ENCODE measurements around the gene ATP10A. TPM values are rescaled to one million over a fixed set of nuclear protein-coding genes. Genes with fewer than 3 reads are reported as not detected.

Gene ATP10A
- total RNA-seq, 1 donor from 2014 or later, result 6.8 TPM

DNA sequence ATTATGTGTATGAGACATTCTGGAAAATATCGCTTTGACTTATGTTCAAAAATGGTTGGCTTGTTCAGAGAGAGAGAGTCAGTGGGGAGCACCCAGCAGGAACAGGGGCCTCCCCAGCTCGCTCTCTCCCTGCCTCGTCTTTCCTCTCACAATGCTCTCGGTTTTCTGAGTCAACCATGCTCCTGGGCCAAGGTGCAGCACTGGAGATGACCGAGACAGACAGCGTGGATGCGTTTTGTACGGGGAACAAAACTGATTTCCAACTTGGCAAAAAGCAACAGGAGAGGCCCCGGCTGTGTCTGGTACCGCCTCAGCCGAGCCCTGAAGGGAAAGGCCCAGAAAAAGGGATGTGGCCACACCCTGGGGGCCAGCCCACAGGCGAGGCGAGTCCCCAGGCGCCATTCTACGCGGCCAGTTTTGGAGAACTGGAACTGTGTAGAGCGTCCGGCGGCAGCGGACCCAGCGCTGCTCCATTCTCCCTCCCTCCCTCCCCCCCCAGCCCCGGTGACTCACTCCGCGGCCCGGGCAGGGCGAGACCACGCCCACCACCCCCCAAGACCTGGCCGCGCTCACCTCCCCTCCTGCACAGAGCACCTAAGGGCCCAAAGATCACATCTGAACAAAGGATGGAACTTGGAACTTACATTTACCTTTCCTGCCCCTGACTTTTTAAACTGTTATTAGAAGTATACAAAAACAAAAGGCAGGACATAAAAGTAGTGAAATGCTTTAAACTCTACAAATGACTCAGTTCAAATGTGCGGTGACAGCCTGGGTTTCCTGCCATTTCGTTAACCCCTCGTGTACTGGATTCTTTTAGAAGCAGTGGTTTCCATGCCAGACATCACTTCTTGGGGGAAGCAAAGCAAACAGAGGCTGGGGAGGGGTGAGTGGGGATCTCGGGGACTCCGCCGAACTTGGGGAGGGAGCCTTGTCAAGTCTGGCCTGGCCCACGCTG is 12.7 kb downstream of the ATP10A start:
- H3K9me3 Mint-ChIP-seq, result no peaks in the 10 kb centered on the region
- H3K4me1 Mint-ChIP-seq, result peaks cover 40% of the 10 kb centered on the region
- TF ChIP-seq, protein P1, sequence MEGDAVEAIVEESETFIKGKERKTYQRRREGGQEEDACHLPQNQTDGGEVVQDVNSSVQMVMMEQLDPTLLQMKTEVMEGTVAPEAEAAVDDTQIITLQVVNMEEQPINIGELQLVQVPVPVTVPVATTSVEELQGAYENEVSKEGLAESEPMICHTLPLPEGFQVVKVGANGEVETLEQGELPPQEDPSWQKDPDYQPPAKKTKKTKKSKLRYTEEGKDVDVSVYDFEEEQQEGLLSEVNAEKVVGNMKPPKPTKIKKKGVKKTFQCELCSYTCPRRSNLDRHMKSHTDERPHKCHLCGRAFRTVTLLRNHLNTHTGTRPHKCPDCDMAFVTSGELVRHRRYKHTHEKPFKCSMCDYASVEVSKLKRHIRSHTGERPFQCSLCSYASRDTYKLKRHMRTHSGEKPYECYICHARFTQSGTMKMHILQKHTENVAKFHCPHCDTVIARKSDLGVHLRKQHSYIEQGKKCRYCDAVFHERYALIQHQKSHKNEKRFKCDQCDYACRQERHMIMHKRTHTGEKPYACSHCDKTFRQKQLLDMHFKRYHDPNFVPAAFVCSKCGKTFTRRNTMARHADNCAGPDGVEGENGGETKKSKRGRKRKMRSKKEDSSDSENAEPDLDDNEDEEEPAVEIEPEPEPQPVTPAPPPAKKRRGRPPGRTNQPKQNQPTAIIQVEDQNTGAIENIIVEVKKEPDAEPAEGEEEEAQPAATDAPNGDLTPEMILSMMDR (conservative IDR thresholded peaks at IDR 0.05), result no peak
- no peaks in the 10 kb centered on the region for H3K36me3 Mint-ChIP-seq (ENCODE audit: low read depth)
- DNase-seq (ENCODE audit: low read depth, low spot score), result no peak
- H3K27me3 Mint-ChIP-seq (ENCODE audit: low read depth), result peaks cover 5% of the 10 kb centered on the region
- H3K4me3 Mint-ChIP-seq, result peak overlapping the region; percentile 80
- H3K27ac Mint-ChIP-seq (ENCODE audit: unreplicated experiment), result peak overlapping the region; percentile 51

DNA sequence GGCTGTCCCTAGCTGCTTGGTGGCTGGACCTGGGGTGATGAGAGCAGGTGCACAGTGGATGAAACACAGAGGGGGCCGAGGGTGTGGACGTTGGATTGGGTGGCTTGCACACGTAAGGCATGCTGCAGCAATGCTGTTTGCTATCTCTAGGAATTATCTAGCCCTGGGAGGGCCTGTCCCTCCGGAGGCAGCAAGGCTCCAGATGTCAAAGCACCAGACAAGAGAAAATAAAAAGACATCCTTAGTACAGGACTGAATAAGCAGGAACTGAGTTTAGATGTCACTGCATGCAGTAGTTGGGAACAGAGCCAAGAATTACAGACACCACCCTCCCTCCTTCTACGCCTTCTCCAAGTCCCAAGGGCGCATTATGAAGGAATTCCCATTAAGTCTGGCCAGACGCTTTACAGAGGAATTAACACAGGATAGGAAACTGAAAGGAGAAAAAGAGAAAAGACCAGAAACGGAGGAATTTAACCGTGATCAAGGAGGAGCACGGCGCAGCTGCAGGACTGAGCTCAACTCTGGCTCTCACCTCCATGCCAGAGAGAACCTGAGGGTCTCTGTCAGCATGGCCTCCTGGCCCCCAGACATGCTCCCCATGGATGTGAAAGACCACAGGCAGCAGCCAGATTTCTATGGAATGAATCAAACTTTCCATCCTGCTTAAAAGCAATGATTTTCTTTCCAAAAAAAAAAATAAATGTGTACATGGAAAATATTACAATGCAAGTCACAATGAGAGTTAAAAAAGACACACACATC is 13.8 kb downstream of the ATP10A start:
- Mint-ChIP-seq H3K36me3 (ENCODE audit: low read depth) (no peaks in the 10 kb centered on the region), H3K4me1 (peaks cover 40% of the 10 kb centered on the region), H3K27ac (ENCODE audit: unreplicated experiment) (peak overlapping the region; percentile 7), H3K9me3 (no peaks in the 10 kb centered on the region), H3K4me3 (peak overlapping the region; percentile 22), H3K27me3 (ENCODE audit: low read depth) (peaks cover 5% of the 10 kb centered on the region)
- no peak for DNase-seq (ENCODE audit: low read depth, low spot score)
- TF ChIP-seq, protein P1 (conservative IDR thresholded peaks at IDR 0.05), result no peak

DNA sequence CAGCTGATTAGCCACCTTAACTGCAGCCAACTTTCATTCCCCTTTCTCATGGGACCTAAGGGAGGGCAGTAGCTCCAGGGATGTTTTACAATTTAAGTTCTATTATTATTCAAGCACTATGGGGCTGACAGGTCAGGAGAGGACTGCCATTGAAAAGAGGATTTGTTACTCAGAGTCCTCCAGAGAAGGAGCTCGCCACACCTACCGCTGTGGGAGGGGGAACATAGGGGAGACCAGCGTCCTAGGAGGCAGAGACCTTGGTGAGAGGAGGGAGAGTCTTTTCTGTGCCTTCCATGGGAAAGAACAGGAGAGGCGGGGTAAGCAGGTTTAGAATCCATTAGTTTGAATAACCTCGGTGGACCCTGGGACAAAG is 14.4 kb downstream of the ATP10A start:
- no peaks in the 10 kb centered on the region for H3K9me3 Mint-ChIP-seq
- H3K36me3 Mint-ChIP-seq (ENCODE audit: low read depth), result no peaks in the 10 kb centered on the region
- peak overlapping the region; percentile 7 for H3K27ac Mint-ChIP-seq (ENCODE audit: unreplicated experiment)
- peaks cover 5% of the 10 kb centered on the region for H3K27me3 Mint-ChIP-seq (ENCODE audit: low read depth)
- no peak for DNase-seq (ENCODE audit: low read depth, low spot score)
- H3K4me1 Mint-ChIP-seq, result peaks cover 40% of the 10 kb centered on the region
- H3K4me3 Mint-ChIP-seq, result peak overlapping the region; percentile 22
- TF ChIP-seq, protein P1 (conservative IDR thresholded peaks at IDR 0.05), result no peak

DNA sequence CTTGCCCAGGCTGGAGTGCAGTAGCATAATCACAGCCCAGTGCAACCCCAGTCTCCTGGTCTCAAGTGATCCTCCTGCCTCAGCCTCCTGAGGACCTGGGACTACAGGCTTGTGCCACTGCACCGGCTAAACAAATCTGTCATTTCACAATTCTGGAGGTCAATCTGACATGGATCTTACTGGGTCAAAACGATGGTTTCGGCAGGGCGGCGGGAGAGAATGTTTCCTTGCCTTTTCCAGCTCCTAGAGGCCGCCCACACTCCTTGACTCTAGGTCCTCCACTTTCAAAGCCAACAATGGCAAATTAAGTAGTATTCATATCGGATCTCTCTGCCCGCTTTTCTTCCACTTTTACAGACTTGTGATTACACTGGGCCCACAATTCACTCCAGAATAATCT is 14.8 kb downstream of the ATP10A start:
- no peak overlapping the region for H3K27ac Mint-ChIP-seq (ENCODE audit: unreplicated experiment)

DNA sequence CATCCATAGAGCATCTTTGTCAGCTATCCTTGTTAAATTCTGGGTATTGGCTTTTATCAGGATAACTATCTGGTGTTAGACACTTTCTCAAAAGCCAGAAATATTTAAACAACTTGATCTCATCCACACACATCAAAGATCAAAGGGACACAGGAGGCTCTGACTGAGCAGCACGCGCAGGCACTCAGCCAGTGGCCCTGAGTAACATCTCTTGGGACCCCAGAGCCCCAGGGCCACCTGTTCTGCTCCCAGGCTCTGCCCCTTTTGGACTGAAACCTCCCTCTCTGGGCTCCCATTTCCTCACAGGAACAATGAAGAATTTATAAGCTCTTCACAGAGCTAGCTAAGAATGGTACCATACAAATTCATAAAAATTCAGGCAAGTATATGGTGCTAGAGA is 16.1 kb downstream of the ATP10A start:
- no peak for DNase-seq (ENCODE audit: low read depth, low spot score)
- Mint-ChIP-seq H3K4me1 (peaks cover 35% of the 10 kb centered on the region), H3K4me3 (no peak overlapping the region), H3K27me3 (ENCODE audit: low read depth) (peaks cover under 1% of the 10 kb centered on the region), H3K27ac (ENCODE audit: unreplicated experiment) (no peak overlapping the region), H3K36me3 (ENCODE audit: low read depth) (no peaks in the 10 kb centered on the region), H3K9me3 (no peaks in the 10 kb centered on the region)
- TF ChIP-seq, protein P1 (conservative IDR thresholded peaks at IDR 0.05), result no peak

More for the DNA sequence above, 14.8 kb downstream of the ATP10A start:
- no peak for DNase-seq (ENCODE audit: low read depth, low spot score)
- Mint-ChIP-seq H3K36me3 (ENCODE audit: low read depth) (no peaks in the 10 kb centered on the region), H3K27me3 (ENCODE audit: low read depth) (peaks cover 5% of the 10 kb centered on the region), H3K4me3 (no peak overlapping the region), H3K9me3 (no peaks in the 10 kb centered on the region), H3K4me1 (peaks cover 40% of the 10 kb centered on the region)
- TF ChIP-seq, protein P1 (conservative IDR thresholded peaks at IDR 0.05), result no peak

All from neural crest cell (in vitro differentiated cells).